NCI-H1092 treated with DMSO at 0.1 percent for 48 hours (cell line): Measurements from ENCODE around the gene HIVEP3.

Source experiments
- DNase-seq: peaks from one replicate; lab custom pipeline; 2025; lab: John Stamatoyannopoulos, UW

Gene HIVEP3

DNA sequence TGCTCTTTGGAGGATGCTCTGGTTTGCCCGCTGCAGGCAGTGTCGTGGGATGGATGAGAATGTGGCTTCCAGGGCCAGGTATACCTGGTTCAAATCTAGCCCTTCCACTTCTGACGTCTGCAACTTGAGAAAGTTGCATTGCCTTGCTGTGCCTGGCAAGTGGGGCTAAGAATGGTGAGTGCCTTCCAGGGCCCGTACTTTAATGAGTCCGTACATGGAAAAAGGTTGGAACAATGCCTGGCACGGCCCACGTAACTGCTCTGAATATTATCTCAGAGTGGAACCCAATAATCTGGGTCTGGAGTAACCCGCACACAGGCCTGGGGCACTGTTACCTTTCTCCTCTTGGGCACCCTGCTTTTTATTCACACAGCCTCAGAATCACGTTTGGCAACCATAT is 287.6 kb downstream of the HIVEP3 start:
- DNase-seq = no peak

DNA sequence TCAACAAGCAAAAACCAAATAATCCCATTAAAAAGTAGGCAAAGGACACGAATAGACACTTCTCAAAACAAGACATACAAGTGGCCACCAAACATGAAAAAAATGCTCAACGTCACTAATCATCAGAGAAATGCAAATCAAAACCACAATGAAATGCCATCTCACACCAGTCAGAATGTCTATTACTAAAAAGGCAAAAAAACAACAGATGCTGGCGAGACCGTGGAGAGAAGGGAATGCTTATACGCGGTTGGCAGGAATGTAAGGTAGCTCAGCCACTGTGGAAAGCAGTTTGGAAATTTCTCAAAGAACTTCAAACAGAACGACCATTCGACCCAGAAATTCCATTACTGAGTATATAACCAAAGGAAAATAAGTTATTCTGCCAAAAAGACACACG is 289.2 kb downstream of the HIVEP3 start:
- no peak for DNase-seq

DNA sequence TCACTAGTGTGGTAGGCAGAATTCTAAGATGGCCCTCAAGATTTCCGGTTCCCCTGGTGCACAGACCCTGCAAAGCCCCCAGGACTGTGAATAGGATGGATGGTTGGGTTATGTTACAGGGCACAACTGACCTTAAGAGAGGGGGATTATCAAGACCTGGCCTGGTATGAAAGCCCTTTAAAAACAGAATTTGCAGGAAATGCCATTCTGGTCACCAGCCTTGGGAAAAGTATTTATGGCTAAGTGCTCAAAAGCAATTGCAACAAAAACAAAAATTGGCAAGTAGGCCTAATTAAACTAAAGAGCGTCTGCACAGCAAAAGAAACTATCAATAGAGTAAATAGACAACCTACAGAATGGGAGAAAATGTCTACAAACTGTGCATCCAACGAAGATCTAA is 289.6 kb downstream of the HIVEP3 start:
- no peak for DNase-seq

DNA sequence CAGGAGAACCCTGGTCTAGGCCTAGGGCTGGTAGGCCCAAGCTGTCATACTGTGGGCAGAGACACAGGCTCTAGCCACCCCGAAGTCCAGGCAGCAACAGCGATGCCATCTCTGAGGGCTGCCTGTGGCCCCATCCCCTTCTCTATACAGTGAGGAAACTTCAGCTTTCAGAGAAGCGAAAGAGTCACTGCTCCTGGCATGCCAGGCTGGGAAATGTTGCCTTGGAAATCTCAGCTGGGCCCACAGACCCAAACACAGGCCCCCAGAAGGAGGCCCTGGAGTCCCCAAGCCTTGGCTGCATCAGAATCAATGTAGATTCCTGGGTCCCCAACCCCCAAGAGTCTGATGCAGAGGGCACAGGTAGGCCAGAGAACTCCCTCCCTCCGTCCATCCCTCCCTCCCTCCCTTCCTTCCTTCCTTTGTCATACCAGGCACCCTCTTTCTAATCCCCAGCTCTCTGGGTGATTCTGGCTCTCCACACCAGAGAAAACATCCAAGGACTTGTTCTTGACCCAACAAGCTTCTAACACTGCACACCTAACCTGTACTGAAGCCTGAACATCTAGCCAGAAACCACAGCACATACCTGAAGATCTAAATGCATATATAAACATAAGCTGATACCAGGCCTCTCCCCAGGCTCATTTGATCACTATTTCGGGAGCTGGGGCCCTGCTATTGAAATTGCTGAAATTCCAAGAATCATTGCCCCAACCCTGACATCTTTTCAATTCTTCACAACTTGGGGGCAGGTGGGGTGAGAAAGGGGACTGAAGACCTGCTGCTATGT is 291.0 kb downstream of the HIVEP3 start:
- DNase-seq = no peak

DNA sequence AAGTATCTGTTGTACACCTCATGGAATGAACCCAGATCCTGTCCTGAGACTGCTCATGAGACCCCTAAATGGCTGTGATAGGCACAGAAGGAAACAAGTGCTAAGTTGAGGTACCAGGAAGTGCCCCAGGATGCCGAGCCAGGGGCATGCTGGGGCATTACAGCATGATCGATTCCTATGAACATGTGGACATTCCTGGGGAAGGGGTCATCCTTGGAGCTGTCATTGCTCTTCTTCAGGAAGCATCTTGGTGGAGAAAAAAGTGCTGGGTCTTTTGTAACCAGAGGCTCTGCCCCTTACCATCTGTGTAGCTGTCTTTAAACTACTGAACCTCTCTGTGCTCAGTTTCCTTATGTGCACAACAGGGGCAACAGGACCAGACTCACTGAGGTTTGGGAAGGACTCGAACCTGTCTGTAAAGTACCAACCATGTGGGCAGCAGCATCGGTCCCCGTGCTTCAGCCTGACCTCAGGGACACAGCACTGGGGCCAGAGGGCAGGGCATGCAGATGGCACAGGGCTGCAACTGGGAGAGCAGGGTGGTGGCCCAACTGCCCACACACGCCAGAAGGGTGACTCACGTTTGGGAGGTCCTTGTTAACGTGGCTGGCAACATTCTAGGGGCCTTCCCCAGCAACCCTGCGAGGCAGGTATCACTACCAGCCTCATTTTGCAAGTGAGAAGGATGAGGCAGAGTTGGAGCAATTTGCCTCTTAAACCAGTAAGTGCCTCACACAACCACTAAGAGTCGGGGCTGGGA is 291.9 kb downstream of the HIVEP3 start:
- no peak for DNase-seq

DNA sequence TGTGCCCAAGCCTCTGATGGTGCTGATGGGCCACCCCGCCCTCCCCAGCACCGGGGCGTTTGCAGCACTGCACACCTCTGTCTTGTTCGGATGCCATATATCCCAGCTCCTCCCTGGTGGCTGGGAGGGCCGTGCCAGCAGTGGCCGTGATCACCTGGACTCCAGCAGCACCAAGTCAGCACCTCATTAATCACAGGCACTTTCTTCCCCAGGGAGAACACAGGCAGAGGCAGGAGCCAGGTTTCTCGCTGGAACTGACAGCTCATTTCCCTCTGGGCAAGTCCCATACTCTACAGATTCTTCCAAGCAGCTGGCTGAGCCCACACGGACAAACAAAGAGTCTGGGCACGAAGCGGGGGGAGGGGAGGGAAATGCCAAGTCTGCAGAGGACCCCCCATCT is 292.6 kb downstream of the HIVEP3 start:
- no peak for DNase-seq

DNA sequence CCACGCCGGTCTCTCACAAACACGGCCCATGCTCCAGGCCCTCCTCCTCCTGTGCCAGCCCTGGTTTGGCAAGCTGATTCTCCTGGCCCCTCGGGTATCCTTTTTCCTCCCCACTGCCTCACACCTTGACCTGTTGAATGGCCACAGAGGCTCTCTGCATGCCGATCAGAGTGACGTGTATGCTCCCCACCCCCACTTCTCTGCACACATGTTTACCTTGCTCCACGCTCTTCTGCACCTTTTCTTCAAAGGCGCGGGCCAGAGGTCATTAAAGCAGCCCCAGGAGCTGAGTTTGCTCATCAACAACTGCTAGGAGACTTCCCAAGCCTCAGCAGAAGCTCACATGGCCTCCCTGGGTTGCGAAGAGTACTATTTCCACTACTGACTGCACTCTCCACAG is 295.0 kb downstream of the HIVEP3 start:
- DNase-seq = no peak

DNA sequence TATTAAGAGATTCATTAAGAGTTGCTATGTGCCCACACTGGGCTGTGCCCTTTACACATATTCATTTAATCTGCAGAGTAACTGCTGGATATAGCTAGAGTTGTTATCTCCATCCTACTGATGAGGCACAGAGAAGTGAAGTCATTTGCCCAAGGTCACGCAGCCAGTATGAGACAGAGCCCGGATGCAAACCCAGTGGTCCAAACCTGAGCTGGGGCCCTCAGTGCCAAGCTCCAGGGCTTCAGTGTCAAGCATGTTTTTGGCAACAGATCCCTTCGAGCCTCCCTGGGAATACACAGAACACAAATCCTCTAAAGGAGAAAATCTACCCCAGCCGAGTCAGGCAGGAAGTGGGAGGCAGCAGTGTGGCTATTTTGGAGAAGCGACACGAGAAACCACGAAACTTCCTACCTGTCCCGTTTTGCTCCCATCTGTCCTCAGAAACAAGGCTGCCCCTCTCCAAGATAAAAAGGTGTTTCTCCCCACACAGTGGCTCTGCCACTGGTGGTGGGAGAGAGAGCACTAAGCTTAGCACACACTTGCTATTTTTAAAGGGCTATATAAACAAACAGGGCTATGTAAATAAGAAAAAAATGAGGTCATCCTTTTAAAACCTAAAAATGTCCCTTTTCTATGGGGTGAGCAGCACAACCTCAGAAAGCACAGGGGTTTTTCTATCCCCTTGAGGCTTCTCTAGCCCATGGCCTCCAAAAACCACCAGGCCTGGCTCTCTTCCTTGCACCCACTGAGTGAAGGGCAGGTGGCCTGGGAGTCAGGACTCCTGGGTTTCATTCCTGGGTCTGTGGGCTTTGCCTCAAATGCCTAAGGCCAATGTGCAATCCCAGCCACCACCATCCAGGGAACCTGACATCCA is 295.6 kb downstream of the HIVEP3 start:
- DNase-seq = no peak

DNA sequence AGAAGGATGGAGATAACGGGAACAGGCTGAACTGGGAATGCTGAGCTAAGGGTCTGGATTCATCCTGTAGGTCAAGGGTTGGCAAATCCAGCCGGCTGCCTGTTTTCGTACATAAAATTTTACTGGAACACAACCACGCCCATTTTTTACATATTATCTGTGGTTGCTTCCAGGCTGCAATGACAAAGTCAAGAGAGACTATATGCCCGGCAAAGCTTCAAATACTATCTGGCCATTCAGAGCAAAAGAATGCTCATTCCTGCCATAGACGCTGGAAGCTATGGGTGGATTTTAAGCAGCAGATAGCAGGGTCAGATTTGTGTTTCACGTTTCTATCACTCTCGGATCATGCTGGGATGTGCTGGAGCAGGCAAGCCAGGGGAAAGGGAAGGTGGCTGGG is 296.3 kb downstream of the HIVEP3 start:
- no peak for DNase-seq

DNA sequence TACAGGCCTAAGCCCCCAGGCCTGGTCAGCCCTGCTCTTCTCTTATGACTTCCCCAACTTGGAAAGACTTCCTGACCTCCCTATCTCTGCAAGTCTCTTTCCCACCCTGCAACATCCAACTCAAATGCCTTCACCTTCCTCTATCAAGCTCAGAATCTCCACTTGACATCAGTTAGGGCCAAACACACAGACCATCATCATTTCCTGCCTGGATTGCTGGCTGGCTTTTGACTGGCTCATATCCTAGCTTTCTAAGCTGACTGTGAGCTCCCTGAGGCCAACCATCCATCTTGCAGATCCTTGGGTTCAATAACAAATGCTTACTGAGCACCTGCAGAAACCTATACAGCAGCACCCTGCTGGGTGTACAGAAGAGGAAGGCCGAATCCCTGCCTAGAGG is 296.9 kb downstream of the HIVEP3 start:
- no peak for DNase-seq

DNA sequence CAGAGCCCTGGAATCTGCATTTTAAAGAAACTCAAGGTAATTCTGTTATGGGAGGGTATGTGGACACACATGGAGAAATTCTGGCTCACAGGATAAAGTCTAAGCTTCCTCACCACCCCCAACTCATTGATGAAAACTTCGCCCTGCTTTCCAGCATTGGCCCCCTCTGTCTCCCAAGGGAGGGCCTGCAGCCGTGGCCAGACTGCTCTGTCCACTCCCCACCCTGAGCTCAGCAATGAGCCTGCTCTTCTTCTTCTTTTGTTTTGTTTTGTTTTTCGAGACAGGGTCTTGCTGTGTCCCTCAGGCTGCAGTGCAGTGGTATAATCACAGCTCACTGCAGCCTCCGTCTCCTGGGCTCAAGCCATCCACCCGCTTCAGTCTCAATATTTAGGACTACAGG is 297.5 kb downstream of the HIVEP3 start:
- no peak for DNase-seq

DNA sequence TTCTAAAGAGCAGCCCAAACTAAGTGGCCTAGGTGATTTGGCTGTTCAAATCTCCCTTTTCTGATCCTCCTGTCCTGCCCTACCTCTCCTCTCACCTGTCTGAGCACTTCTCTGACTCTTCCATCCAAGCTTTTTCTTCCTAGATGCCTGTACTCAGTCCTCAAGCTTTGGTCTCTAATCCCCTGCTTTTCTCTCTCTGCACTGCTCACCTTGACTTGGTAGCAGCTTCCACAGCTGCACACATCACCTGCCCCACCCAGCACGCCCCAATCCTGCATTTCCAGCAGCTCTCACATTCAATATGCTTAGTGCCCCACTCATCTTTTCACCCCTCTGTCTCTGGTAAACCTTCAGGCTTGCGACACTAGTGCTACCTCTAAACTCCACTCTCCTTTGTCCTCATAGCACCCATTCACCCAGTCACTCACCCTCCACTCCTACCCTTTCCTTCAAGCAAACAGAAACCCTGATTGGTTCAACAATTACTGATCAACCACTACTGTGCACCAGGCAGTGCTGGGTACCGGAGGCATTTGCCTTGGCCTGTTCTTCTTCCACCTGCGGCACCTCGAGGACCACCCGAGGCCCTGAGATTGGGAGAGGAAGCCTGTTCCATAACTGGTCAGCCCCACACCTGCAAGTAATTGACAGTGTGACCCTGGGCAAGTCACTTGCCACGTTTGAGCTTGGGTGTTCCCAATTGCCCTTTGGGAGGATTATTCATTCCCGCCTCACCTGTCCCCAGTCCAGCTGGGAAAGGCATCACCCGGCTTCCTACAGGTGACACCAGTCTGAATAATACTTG is 298.2 kb downstream of the HIVEP3 start:
- no peak for DNase-seq

DNA sequence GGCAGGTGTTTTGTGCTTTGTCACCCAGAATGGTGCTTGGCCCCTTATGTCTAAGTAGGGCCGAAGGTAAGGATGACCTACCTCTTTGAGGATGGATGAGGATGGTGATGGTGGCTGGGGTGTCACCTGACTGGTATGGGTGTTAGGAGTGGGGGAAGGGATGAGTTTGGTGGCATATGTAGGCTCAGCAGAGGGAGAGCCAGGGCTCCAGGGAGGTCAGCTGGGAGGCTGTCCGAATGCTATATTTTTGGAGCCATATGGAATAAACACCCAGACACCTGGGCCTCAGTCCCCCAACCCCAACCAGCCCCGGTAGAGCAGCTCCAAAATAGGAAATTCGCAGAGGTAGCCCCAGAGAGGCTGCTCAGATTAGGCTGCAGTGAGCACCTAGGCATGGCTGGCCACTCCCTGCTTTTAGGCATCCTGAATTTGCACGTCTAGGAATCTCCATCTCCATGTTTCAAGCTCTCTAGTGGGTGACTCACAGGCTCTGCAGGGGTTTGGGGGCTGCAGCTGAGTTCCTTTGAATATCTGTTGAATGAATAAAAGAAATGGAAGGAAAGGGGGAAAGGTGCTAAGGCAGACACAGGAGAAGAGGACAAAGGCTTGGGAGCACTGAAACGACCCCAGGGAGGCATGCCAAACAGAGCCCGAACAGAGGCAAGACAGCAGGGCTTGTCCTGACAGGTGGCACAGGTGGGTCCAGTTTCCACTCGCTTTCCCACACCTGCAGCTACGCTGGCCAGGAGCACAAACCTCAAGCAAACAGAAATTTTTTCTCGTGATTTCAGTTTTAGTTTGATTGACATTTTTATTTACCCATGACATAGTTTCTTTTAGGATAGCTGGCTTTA is 299.0 kb downstream of the HIVEP3 start:
- no peak for DNase-seq

DNA sequence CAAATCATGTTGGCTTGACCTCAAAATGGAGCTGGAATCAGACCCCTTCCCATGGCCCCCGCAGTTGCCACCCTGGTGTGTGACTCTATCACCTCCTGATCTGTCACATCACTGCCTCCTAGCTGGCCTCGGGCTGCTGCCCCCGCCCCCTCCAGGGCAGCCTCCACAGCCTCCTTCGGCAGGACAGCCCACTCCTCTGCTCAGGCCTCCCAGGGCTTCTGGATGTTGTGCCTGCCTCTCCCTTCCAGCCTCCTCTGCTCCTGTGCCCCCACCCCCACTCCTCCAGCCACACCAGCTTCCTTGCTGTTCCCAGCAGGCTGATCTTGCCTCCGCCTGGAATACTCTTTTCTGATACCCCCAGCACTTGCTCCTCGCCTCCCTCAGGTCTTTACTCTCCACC is 299.9 kb downstream of the HIVEP3 start:
- no peak for DNase-seq

DNA sequence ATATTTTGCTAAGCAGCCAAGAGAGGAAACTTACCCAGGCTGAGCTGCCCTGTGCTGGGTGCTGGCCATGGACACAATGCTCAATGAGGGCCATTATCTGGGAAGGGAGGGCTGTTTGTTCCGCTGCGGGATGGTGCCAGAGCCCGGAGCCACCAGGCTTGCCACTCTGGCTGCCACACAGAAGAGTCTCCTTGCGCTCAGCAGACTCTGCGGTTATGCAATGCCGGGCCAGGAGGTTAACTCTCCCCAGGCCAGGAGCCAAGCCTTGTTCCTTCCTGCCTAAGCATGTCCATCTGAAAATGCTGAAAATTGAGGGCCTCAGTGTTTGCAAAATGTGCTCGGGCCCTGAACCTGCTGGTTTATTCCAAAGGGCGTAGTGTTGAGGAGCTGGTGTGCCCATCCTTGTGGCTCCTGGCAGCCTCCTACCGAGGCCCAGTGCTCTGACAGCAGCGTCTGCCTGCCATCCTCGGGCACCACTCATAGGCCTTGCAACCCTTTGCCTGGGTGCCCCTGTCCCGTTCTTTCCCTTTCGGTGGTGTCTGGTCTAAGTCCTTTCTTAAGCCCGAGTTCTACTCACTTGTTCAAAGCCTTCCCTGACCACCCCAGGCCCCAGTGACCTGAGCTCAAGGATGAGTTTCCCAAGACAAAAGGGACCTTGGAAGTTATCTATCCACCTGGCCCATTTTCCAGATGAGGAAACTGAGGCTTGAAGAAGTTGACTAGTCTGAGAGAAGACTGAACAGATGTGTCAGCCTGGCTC is 300.5 kb downstream of the HIVEP3 start:
- DNase-seq = no peak

DNA sequence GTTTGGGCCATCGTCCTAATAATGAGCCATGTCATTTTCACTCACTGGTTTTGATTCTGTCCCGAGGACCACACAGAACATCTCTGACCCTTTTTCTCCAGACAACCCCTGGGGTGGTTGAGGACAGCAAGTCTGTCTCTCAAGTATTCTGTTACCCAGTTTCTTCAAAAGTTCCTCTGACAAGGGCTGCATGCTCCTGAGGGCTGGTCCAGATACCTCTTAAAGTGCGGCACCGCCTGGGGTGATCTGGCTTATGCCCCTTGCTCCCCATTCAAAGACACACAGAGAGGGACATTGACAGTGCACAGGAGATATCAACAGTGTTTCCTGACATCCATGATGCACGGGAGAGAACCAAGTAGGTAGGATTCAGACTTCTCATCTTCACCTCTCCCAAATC is 301.4 kb downstream of the HIVEP3 start:
- no peak for DNase-seq

DNA sequence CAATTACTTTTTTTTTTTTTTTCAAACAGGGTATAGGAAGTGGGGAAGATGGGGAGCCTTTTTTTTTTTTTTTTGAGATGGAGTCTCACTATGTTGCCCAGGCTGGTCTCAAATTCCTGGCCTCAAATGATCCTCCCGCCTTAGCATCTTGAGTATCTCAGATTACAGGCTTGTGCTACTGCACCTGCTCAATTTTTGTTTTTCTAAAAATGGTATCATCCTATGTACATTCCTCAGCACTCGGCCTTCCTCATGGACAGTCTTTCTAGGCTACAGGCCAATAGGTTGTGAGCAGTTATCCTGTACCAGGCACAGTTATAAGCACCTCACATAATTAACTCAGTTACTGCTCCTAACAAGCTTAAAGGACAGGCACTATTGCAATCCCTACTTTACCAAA is 302.2 kb downstream of the HIVEP3 start:
- no peak for DNase-seq

DNA sequence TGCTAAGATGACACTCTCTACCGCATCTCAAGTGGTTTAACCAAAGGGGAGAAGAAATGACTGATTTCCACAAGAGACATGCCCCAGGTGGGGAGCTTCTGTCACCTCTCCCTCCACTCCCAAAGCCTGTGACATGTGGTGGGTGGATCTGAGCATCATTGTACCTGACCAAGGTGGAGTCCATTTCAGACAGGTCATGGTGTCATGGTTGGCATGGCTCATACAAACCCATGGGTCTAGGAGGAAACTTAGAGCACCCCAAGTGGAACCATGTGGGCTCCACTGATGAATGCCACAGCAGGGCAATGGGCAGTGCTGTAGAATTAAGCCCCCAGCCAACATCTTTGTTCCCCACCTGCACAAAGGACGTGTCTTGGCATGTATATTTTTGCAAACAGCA is 302.7 kb downstream of the HIVEP3 start:
- no peak for DNase-seq

DNA sequence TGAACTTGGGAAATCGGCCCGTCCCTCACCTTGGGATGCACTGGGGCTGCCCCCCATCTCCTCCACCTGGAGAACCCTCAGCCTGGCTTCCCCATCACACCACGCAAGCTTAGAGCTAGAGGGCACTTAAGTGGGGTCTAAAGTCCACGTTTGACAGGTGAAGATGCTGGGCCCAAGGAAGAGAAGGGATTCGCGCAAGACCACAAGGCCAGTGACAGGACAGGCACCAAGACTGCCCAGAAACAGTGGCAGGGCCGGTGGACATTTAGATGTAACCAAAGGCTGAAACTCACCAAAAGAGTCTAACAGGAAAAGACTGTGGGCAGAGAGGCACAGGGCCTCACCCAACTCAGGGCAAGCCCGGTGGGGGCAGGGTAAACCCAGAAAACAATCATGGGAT is 303.4 kb downstream of the HIVEP3 start:
- no peak for DNase-seq

DNA sequence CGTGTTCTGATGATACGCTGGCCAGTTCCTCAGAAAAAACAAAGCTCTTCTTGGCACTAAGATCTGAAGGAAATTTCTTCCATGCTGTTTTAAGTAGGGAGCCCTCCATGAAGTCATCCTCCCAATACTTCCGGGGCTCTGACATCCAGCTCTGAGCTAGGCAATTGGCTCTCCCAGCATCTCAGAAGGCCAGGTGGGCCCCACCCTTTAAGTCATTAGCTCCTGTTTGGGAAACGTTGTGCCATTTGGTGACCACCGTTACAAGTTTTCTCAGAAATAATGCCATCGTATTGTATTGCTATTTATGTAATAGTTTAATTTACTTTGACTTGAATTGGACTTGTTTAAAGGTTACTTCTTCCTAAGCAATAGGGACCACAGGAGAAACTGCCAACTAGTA is 303.9 kb downstream of the HIVEP3 start:
- DNase-seq = no peak
